Left ventricle myocardium inferior (tissue), 1 donor: ENCODE results near the gene CRX. TPM values are rescaled to one million over a fixed set of nuclear protein-coding genes. Genes with fewer than 3 reads are reported as not detected.
"Not testable (repeated sequence)": the region's sequence is repeated elsewhere in the genome, so short reads cannot be mapped to it uniquely, and the experiment has no call there.

Experiments used
- DNase-seq: peaks from one replicate; pipeline ENCODE4 v3.0.0-alpha.2; 2020
- H3K27ac ChIP-seq: fragments of 200-600 bp; replicated peaks from 2 replicates; pipeline ENCODE4 v1.8.0; 2021
- H3K27me3 ChIP-seq: fragments of 200-600 bp; 2 replicates; pipeline ENCODE4 v1.8.0; 2021; ENCODE audit warnings: low read depth
- H3K36me3 ChIP-seq: fragments of 200-600 bp; 2 replicates; pipeline ENCODE4 v1.8.0; 2021
- H3K4me1 ChIP-seq: fragments of 200-600 bp; 2 replicates; pipeline ENCODE4 v1.8.0; 2021
- H3K4me3 ChIP-seq: fragments of 200-600 bp; 2 replicates; pipeline ENCODE4 v1.8.0; 2021; ENCODE audit warnings: mild to moderate bottlenecking, moderate library complexity
- H3K9me3 ChIP-seq: fragments of 200-600 bp; replicated peaks from 2 replicates; pipeline ENCODE4 v1.8.0; 2021
- CTCF ChIP-seq: fragments of 200-600 bp; IDR thresholded peaks from 2 replicates; pipeline ENCODE4 v1.8.0; 2021; ENCODE audit warnings: antibody characterized with exemption, mild to moderate bottlenecking, borderline replicate concordance
- intact Hi-C: fragments of 100-400 bp; cut with micrococcal nuclease; formaldehyde crosslinking; loops from one replicate; pipeline ENCODE4 v1.11.0; 2022
- long read RNA-seq: library from polyadenylated mRNA; unstranded; transcript quantifications from one replicate; pipeline ENCODE4 v2.0.0, GENCODE V29; 2021
- total RNA-seq: library from RNA; stranded (reverse); fragmentation: NEBNext Ultra II Directional; extraction: Animal tissue kit (Norgen Biotek cat#: 25700); gene quantifications from one replicate; pipeline ENCODE4 v1.2.1, GENCODE V29; 2021
- donor health status: DM: no; HTN: yes; CAD: no; lungs with severe emphysema.

Gene CRX
- total RNA-seq = not detected
- long read RNA-seq = 0 reads

GRCh38 chr19:47821460-47822020 is at the start of gene CRX:
Gene CRX (plus strand): TSS chr19:47821937. CDS start chr19:47834444, 12,507 bp downstream.
- intact Hi-C loops = no loop called here
- Histone ChIP-seq H3K36me3 (no peaks in the 10 kb centered on the region), H3K27ac (no peak within 1 kb of the TSS), H3K4me3 (no peak within 1 kb of the TSS), H3K4me1 (no peaks in the 10 kb centered on the region), H3K27me3 (peaks cover 90% of the 10 kb centered on the region), H3K9me3 (peaks cover 1% of the 10 kb centered on the region)
- no peak for TF ChIP-seq CTCF
- DNase-seq = no peak

GRCh38 chr19:47776568-47776967 is 45.2 kb upstream of the CRX start:
- Histone ChIP-seq H3K27me3 (no peaks in the 10 kb centered on the region), H3K27ac (no peak overlapping the region), H3K4me1 (peaks cover 43% of the 10 kb centered on the region), H3K4me3 (no peak overlapping the region), H3K9me3 (no peaks in the 10 kb centered on the region), H3K36me3 (peaks cover 12% of the 10 kb centered on the region)
- no peak for TF ChIP-seq CTCF
- intact Hi-C loops = no loop called here
- no peak for DNase-seq

- peaks cover 52% of the 10 kb centered on the region for H3K4me1 ChIP-seq
- DNase-seq, intact Hi-C loops, H3K9me3 ChIP-seq, H3K27me3 ChIP-seq: not testable (repeated sequence)
- peaks cover 17% of the 10 kb centered on the region for H3K36me3 ChIP-seq
- peak overlapping the region; percentile 97 for H3K27ac ChIP-seq
- H3K4me3 ChIP-seq = peak overlapping the region; percentile 100
These were observed 44.3 kb upstream of the CRX start for GRCh38 chr19:47777245-47778048.

GRCh38 chr19:47778049-47778953 is 43.4 kb upstream of the CRX start, which contains the start of gene SELENOW:
Gene SELENOW (plus strand): TSS chr19:47778703. CDS start chr19:47778786, 83 bp downstream.
- peak within 1 kb of the TSS; percentile 100 for H3K4me3 ChIP-seq
- intact Hi-C loops = no loop called here
- peak; percentile 82 for DNase-seq
- TF ChIP-seq CTCF = no peak
- H3K9me3 ChIP-seq = no peaks in the 10 kb centered on the region
- peaks cover 60% of the 10 kb centered on the region for H3K4me1 ChIP-seq
- H3K27me3 ChIP-seq = no peaks in the 10 kb centered on the region
- H3K36me3 ChIP-seq = peaks cover 25% of the 10 kb centered on the region
- H3K27ac ChIP-seq = peak within 1 kb of the TSS; percentile 97

GRCh38 chr19:47778954-47779351 is 42.8 kb upstream of the CRX start:
- intact Hi-C loops = no loop called here
- peak; percentile 29 for DNase-seq
- Histone ChIP-seq H3K4me1 (peaks cover 66% of the 10 kb centered on the region), H3K27ac (peak overlapping the region; percentile 97), H3K9me3 (no peaks in the 10 kb centered on the region), H3K4me3 (peak overlapping the region; percentile 100), H3K36me3 (peaks cover 32% of the 10 kb centered on the region), H3K27me3 (no peaks in the 10 kb centered on the region)
- TF ChIP-seq CTCF = no peak
